SJSA1 (cell line): ENCODE data around the gene GNPDA1. TPM values are rescaled to one million over a fixed set of nuclear protein-coding genes. Genes with fewer than 3 reads are reported as not detected.

Experiments used
- DNase-seq, 2 experiments: peaks; one replicate each; pipeline ENCODE4 v3.0.0-alpha.2; 2015 to 2020; ENCODE audit warnings: low spot score in 2 of 2, low read depth in 1 of 2
- H3K27ac ChIP-seq: fragments of 250-450 bp; sonication (Bioruptor Pico); 2 replicates; pipeline ENCODE4 v1.5.1; 2020; ENCODE audit warnings: mild to moderate bottlenecking, moderate library complexity
- H3K27me3 ChIP-seq: fragments of 250-450 bp; sonication (Bioruptor Pico); replicated peaks from 2 replicates; pipeline ENCODE4 v1.5.1; 2020; ENCODE audit warnings: mild to moderate bottlenecking, moderate library complexity
- H3K36me3 ChIP-seq: fragments of 250-450 bp; sonication (Bioruptor Pico); 2 replicates; pipeline ENCODE4 v1.5.1; 2020; ENCODE audit warnings: mild to moderate bottlenecking
- H3K4me1 ChIP-seq: fragments of 250-450 bp; sonication (Bioruptor Pico); replicated peaks from 2 replicates; pipeline ENCODE4 v1.6.1; 2021; ENCODE audit warnings: mild to moderate bottlenecking
- H3K4me3 ChIP-seq: fragments of 250-450 bp; sonication (Bioruptor Pico); 2 replicates; pipeline ENCODE4 v1.5.1; 2020; ENCODE audit warnings: mild to moderate bottlenecking
- H3K9me3 ChIP-seq: fragments of 250-450 bp; sonication (Bioruptor Pico); replicated peaks from 2 replicates; pipeline ENCODE4 v1.5.1; 2020; ENCODE audit warnings: mild to moderate bottlenecking
- total RNA-seq: library from RNA; depleted of rRNA; stranded (reverse); fragments of >200 nt; shearing (Covaris generic); gene quantifications from 2 replicates; pipeline ENCODE4 v1.2.3, GENCODE V29; 2014

Gene GNPDA1
- total RNA-seq, 1 experiment from 2014 or later = 55.7 TPM

DNA sequence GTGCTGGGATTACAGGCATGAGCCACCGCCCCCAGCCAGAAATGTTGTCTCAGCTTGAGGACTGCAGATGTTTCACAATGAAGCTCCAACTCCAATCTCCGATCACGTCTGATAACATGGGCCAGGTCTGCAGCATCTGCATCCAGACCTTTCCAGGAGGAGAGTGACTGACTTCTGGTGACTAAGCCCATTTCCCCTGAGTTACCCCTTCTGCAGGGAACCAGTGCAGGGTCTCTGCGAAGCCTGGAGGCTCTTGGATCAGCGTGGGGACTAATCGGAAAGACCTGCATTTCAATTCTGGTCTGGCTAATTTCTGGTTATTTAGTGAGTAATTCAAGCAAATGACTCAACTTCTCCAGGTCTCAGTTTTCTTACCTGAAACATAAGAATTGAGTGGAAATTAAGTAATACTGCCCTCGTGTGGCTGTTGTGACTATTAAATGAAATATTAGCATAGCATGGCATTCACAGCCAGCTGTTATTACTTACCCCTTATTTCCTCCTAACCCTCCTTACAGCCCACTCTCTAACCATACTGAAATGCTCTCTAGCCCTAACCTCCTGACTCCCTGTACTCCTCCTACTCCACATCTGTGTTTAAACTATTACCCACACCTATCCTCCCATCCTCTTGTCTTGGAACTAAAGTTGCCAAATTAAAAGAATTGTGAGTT lies 2.2 kb upstream of the GNPDA1 start:
- H3K9me3 ChIP-seq = peaks cover under 1% of the 10 kb centered on the region; the same call in 1 of the 2 replicates
- H3K4me3 ChIP-seq = no peak overlapping the region
- peaks cover 36% of the 10 kb centered on the region for H3K4me1 ChIP-seq
- no peaks in the 10 kb centered on the region for H3K27me3 ChIP-seq
- H3K27ac ChIP-seq = no peak overlapping the region
- peak in 1 of 2 experiments; percentile 64 for DNase-seq
- no peaks in the 10 kb centered on the region; the same call in 1 of the 2 replicates for H3K36me3 ChIP-seq

DNA sequence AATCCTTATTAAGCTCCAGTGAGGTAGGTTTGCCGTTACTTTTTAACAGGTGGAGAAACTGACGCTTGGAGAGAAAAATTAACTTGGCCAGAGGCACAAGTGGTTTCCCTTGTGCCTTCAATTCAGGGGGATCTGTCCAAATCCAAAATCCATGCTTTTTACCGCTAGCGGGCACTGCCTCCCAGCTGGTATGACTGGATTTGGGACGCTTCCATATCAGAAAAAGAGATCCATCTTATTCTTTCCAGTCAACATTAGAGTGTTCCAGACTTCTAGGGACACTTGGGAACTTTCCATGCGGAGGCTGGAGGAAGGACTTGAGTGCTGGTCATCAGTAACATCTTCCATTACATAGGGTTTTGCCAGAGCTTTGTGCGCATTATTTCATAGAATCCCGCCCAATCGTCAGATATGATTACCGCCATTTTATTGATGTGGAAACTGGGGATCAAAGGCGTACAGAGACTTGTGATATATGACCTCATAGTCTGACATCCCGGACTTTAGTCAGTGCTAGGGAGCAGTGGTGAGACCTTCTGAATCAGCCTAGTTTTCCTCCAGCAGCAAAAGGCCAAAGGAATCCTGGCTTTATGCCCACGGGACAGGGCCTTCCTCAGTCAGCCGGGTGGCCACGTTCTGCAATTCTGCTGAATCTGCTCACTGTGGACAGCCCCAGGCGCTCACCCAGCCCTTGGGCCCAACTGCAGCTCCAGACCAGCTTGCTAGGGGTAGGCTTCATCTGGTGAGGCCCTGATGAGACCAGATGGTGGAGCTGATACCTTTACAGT lies 1.1 kb upstream of the GNPDA1 start:
- H3K4me1 ChIP-seq = peaks cover 36% of the 10 kb centered on the region

DNA sequence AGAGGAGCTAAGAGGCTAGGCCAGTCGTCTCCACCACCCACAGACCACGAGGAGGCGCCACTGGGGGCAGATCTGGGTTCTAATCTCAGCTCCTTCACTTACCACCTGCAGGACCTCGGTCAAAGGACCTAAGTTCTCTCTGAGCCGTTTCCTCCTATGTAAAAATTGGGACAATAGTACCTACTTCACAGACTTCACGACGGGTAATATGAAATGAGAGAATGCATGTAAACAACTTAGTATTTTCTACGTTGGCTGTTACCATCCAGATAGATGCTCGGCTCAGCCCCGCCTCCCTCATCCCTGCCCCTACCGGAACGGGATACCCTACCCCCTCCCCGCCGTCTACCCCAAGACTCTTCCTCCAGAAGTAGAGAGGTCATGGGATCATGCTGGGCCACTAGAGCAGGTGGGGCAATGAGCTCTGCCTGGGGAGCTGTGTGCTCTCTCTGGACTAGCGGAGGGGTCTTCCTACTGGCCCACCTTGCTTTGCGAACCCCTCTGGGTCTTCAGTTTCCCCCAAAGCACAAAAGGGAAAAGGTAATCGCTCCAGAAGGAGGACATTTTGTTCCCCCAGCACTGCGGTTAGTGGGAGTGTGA lies 541 bp downstream of the GNPDA1 start:
- H3K4me3 ChIP-seq = peak overlapping the region; percentile 49
- no peaks in the 10 kb centered on the region for H3K27me3 ChIP-seq
- H3K4me1 ChIP-seq = peaks cover 36% of the 10 kb centered on the region
- peak overlapping the region; percentile 54; the same call in 1 of the 2 replicates for H3K27ac ChIP-seq
- H3K9me3 ChIP-seq = no peaks in the 10 kb centered on the region
- peak in 1 of 2 experiments; percentile 21 for DNase-seq
- H3K36me3 ChIP-seq = no peaks in the 10 kb centered on the region; the same call in 1 of the 2 replicates

More for the DNA sequence above, 1.1 kb upstream of the GNPDA1 start:
- H3K36me3 ChIP-seq = no peaks in the 10 kb centered on the region; the same call in 1 of the 2 replicates
- DNase-seq = peak; percentile 21 to 60
- no peaks in the 10 kb centered on the region for H3K9me3 ChIP-seq
- no peak overlapping the region for H3K4me3 ChIP-seq
- H3K27me3 ChIP-seq = no peaks in the 10 kb centered on the region
- H3K27ac ChIP-seq = no peak overlapping the region

DNA sequence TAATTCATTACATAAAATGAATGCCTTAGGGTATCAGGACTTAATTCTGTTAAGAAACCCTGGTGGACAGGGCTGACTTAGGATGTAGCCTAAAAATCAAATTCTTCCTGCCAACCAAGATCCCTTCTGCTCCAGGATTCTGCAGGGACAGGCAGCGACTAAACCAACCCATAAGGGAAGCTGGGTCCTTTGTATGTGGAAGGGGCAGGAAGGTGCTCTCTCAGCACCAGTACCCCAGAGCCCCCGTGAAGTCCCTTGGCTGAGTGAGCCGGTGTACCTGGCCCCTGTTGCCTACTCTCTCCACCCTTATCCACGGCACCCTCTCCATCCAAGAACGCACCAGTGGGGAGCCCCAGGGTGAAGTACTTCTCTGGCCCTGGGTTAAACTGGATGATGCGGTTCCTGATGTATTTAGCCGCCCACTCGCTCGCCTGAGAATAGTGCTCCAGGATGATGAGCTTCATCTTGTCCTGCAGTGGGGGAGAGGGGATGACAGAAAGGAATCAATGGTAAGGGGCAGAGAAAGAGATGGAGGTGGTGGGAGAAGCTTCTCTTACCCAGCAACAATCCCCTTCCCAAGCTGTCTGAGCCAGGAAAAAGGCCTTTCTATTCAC lies 1.1 kb downstream of the GNPDA1 start:
- H3K36me3 ChIP-seq = peaks cover 3% of the 10 kb centered on the region; the same call in 1 of the 2 replicates
- no peaks in the 10 kb centered on the region for H3K27me3 ChIP-seq
- no peak overlapping the region for H3K4me3 ChIP-seq
- no peak for DNase-seq
- H3K9me3 ChIP-seq = no peaks in the 10 kb centered on the region
- H3K4me1 ChIP-seq = peaks cover 36% of the 10 kb centered on the region
- no peak overlapping the region for H3K27ac ChIP-seq

DNA sequence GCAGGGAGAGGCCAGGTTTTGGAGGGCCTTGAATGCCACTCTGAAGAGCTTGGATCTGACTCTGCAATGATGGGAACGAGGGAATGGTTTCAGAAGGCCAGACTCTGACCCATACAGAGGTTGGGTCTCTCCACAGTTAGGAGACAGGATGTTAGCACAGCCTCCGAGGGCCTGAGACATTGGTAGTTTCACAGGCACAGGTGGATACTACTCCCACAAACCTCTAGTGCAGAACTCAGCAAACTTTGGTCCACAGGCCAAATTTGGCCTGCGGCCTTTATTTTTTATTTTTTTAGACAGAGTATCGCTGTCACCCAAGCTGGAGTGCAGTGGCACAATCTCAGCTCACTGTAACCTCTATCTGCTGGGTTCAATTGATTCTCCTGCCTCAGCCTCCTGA lies 2.9 kb downstream of the GNPDA1 start:
- H3K4me1 ChIP-seq = peaks cover 18% of the 10 kb centered on the region
- H3K27ac ChIP-seq = no peak overlapping the region
- H3K4me3 ChIP-seq = no peak overlapping the region
- no peaks in the 10 kb centered on the region for H3K27me3 ChIP-seq
- no peaks in the 10 kb centered on the region for H3K9me3 ChIP-seq
- DNase-seq = no peak
- H3K36me3 ChIP-seq = peaks cover 18% of the 10 kb centered on the region

DNA sequence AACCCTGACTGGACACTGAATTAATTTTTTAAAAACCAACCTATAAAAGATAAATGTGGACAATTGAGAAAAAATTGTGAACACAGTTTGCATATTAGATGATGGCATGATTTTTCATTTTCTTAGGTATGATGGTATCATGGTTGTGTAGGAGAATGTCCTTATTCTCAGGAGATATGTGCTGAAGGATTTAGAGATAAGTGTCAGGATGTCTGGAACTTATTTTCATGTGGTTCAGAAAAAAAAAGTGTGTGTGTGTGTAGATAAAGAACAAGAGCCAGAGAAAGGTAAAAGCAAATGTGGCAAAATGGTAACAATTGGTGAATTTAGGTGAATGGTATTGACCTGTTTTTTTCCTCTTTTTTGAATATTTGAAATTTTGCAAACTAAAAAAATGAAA lies 4.0 kb downstream of the GNPDA1 start:
- no peak for DNase-seq
- Histone ChIP-seq H3K4me3 (no peak overlapping the region), H3K9me3 (no peaks in the 10 kb centered on the region), H3K4me1 (peaks cover 16% of the 10 kb centered on the region), H3K36me3 (peaks cover 26% of the 10 kb centered on the region), H3K27me3 (no peaks in the 10 kb centered on the region), H3K27ac (no peak overlapping the region)

DNA sequence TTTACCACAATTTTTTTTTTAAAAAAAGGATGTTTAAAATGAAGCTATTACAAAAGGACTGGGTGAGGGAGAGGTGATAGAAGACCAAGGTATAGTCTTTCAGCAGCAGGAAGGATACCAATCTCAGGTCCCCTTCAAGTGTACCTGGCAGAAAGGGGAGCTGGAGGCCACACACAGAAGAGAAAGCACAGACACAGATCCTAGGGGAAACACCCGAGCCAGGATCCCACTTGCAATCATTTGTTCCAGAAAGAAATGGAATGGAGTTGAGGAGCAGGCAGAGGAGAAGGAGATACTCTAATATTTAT lies 5.6 kb downstream of the GNPDA1 start:
- Histone ChIP-seq H3K27me3 (no peaks in the 10 kb centered on the region), H3K9me3 (no peaks in the 10 kb centered on the region), H3K27ac (no peak overlapping the region), H3K4me1 (peaks cover 2% of the 10 kb centered on the region), H3K4me3 (no peak overlapping the region), H3K36me3 (peaks cover 37% of the 10 kb centered on the region)
- DNase-seq = no peak

DNA sequence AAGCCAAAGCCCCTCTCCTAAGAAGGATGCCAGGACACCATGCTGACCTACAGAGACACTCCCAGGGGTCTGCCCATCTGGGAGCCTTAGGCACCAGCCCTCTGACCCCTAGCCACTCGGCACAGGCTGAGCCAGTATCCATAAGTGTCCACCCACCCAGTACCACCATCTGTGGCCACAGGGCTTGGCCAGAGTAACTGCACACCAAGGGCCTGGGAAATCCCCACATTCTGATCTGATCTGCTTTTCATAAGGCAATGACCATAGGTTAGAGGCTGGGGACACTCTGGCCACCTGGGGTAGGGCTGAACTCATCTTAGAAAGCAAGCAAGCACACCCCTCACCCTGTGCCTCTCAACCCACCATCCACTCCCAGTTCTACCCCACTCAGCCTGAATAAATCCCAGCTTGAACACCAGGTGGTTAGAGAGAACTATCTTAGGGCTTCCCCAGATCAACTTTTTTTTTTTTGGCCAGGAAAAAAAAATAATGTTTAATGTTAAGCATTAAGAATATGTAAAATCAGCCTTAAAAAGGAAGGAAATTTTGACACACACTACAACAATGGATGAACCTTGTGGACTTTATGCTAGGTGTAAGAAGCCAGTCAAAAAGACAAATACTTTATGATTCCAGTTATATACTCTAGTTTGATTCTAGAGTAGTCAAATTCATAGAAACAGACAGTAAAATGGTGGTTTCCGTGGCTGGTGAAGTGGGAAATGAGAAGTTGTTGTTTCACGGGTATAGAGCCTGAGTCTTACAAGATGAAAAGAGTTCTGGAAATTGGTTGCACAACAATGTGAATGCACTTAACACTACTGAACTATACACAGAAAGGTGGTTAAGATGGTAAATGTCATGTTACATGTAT lies 6.2 kb downstream of the GNPDA1 start:
- Histone ChIP-seq H3K4me1 (no peaks in the 10 kb centered on the region), H3K9me3 (no peaks in the 10 kb centered on the region), H3K4me3 (no peak overlapping the region), H3K27me3 (no peaks in the 10 kb centered on the region), H3K36me3 (peaks cover 41% of the 10 kb centered on the region), H3K27ac (no peak overlapping the region)
- no peak for DNase-seq

DNA sequence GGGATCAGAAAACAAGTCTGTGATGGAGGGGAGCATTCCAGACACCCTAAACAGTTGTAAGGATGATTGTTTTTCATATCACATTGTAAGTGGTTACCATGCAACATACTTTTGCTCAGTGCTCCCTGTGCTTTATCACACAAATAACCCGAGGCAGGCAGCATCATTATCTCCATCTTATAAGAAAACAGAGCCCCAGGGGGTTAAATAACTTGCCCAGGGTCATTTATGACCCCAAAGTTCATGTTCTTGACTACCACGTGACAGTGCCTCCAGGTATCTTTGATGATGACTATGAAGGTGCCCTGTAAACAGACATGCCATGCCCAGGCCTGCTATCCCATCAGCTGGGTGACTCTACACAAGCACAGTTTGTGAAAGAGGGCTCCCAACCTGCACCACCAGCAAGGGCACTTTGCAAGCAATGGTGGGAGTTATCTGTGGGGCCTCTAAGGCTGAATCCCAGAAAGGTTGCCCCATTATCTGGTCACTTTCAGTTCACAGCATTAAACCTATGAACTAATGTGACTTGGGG lies 9.5 kb downstream of the GNPDA1 start:
- H3K27ac ChIP-seq = no peak overlapping the region
- H3K4me1 ChIP-seq = no peaks in the 10 kb centered on the region
- H3K36me3 ChIP-seq = peaks cover 57% of the 10 kb centered on the region
- no peaks in the 10 kb centered on the region for H3K27me3 ChIP-seq
- no peak overlapping the region for H3K4me3 ChIP-seq
- DNase-seq = no peak
- no peaks in the 10 kb centered on the region for H3K9me3 ChIP-seq

DNA sequence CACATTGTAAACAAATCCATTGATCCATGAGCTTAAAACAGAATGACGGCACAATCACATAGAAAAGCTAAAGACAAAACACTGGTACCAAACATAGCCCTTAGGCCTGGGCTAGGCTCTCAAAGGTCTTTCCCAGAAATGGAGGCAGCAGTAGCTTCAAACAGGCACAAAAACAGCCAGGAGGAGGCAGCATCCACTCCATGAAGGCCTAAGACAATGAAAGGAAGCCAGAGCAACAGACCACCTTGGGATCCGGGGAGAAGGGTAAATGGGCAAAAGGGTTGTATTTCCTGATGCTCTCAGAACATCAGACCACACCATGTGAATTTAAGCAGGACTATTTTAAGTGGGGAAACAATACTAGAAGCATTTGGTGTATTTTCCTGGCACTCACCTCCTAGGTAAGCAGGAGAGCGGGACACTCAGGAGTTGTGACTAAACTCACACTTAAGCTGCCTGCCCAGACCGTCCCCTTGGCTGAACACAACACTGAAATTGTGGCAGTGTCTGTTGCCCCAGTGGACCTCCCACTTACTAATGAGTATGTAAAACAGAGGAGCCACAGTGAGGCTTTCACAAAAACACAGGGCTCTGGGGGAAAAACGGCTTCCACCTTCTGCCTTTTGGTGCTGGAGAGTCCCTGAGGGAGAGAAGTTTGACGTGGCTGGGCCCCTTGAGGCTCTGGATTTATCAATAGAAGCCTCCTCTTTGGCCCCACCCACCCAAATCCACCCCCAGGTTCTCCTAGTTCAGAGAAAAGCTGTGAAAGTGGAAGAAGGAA lies 11.9 kb downstream of the GNPDA1 start:
- Histone ChIP-seq H3K4me3 (no peak overlapping the region), H3K27me3 (no peaks in the 10 kb centered on the region), H3K27ac (no peak overlapping the region), H3K4me1 (no peaks in the 10 kb centered on the region), H3K9me3 (no peaks in the 10 kb centered on the region), H3K36me3 (peaks cover 52% of the 10 kb centered on the region)
- no peak for DNase-seq

DNA sequence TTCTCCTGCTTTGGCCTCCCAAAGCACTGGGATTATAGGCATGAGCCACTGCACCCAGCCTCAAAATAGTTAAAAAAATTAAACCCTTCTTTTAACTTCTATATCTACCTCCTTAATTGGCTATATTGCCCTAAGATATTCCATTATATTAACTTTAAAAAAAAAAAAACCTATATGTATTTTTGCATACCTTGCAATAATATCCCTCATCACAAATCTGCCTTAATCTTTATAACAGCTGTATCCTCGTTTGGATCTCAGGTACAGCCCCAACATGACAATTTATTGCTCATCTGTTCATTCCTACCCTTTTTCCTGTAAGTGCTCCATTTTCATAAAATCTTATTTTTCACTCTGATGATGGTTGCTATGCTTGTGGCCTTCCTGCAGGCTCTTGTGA lies 12.7 kb downstream of the GNPDA1 start:
- H3K4me3 ChIP-seq = no peak overlapping the region
- H3K9me3 ChIP-seq = no peaks in the 10 kb centered on the region
- no peaks in the 10 kb centered on the region for H3K4me1 ChIP-seq
- H3K36me3 ChIP-seq = peaks cover 48% of the 10 kb centered on the region
- DNase-seq = no peak
- no peaks in the 10 kb centered on the region for H3K27me3 ChIP-seq
- no peak overlapping the region for H3K27ac ChIP-seq

DNA sequence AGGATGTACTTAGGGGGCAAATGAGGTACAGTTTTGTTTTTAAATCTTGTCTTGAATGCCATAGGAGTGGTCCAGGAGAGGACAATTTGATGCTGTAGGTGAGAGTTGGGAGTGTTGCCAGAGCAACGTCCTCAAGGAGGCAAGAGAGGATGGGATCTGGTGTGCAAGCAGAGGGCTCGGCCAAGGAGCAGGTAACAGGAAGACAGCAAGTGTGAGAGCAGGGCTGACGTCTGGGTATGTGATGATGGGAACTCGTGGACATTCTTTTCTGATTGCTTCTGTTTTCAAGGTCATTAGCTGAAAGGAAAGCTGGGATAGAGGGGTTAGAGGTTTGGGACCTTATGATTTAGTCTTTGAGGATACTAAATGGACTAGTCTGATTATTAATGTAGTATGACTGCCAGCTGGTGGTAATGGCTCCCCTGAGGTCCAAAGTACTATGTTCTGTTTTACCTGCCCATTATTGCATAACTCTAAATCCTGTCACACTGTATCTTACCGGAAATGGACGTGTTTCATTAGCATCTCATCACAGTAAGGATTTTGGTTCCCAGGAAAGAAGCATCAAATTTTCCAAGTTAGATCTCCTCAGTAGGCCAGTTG lies 15.4 kb downstream of the GNPDA1 start:
- no peaks in the 10 kb centered on the region for H3K27me3 ChIP-seq
- H3K27ac ChIP-seq = no peak overlapping the region
- no peak for DNase-seq
- H3K4me3 ChIP-seq = no peak overlapping the region
- no peaks in the 10 kb centered on the region for H3K9me3 ChIP-seq
- peaks cover 47% of the 10 kb centered on the region for H3K36me3 ChIP-seq
- H3K4me1 ChIP-seq = no peaks in the 10 kb centered on the region
